Esophagus squamous epithelium (tissue), 4 donors: ENCODE results near the gene PLCB4.

Source experiments
- CTCF ChIP-seq, 6 experiments: fragments of 450-650 bp in 4 of 6; fragments of 200-600 bp in 2 of 6; sonication (generic) in 2 of 6; IDR thresholded peaks; one replicate each; pipeline ENCODE4 v1.5.1; 2016 to 2019; ENCODE audit warnings: antibody characterized with exemption in 6 of 6, mild to moderate bottlenecking in 4 of 6, moderate library complexity in 4 of 6
- POLR2A ChIP-seq, 4 donors: fragments of 450-650 bp; IDR thresholded peaks; one replicate each; pipeline ENCODE4 v1.6.1; 2017; ENCODE audit warnings: antibody characterized with exemption in 4 of 4, mild to moderate bottlenecking in 4 of 4, moderate library complexity in 3 of 4

GRCh38 chr20:9329355-9330101, 260.6 kb downstream of the PLCB4 start:
- TF ChIP-seq CTCF (IDR thresholded peaks at IDR 0.05) (no peak), POLR2A (IDR thresholded peaks at IDR 0.05) (no peak)
